ENCODE measurements around the gene OR5K3.
"Not testable (repeated sequence)": the region's sequence is repeated elsewhere in the genome, so short reads cannot be mapped to it uniquely, and the experiment has no call there.

OR5K3 gene

GRCh38 chr3:98390366-98390765, at the start of gene OR5K3:
Gene OR5K3 (plus strand): TSS chr3:98390666. CDS start chr3:98390666, 0 bp downstream.
- no peak for DNase-seq (ENCODE audit: low read depth in 1 of 2, low spot score in 1 of 2)

GRCh38 chr3:98341758-98342157, 48.7 kb upstream of the OR5K3 start:
- no peak for DNase-seq (ENCODE audit: low read depth in 1 of 2, low spot score in 1 of 2)

DNA sequence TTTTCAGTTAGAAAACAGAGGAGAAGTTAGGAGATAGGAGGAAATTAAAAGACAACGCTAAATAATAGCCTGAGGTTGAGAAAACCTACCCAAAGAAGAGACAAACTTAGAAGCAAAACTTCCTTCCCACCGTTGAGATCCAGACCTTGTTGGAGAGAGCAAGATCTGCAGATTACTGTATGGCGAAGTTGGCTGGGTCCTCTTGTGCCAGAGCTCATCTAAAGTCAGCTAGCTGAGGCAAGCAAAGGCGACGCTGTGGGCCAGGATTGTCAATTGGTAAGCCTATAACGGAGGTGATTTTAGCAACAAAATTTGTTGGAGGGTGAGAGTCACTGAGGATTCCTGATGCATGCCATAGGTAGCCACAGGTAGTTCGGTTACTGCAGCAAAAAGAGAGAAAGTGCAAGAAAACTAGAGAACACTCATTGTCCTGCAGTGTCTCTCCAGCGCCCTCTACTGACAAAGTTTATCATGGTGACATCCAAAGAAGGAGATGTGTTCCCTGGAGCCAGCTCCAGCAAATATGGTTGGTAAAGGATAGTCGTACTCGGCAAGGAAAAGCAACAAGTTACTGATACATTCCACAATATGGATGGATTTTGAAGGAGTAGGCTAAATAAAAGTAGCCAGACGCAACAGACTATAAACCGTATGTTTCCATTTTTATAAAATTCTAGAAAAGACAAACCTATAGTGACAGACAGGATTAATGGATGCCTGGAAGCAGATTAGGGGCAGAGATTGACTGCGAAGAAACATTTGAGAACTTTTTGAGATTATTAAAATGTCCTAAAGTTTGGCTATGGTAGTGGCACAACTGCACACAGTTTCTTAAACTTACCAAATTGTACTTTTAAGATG, 46.6 kb upstream of the OR5K3 start:
- DNase-seq (ENCODE audit: low read depth in 1 of 2, low spot score in 1 of 2) = no peak

GRCh38 chr3:98350082-98350481, 40.4 kb upstream of the OR5K3 start:
- no peak for DNase-seq (ENCODE audit: low read depth in 1 of 2, low spot score in 1 of 2)

DNA sequence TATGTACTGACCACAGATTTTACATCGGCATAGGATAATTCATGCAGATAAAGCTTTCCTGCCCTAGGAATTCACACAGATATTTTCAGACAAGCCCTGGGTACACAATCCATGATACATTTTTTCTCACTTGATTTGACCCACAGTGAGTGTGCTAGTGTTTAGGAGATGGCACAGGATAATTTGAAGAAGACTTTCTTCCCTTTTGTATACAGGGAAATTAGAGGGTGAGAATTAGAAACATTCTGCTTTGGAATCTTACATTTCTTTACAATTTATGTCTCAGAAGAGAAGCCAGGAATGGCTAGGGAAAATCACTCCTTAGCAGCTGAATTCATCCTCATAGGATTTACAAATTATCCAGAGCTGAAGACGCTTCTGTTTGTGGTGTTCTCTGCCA, 36.9 kb upstream of the OR5K3 start, which contains the start of gene OR5K4:
Gene OR5K4 (plus strand): TSS at position 301 of the 400 bp plus-strand sequence. CDS start 0 bp downstream, at position 301.
- no peak for DNase-seq (ENCODE audit: low read depth in 1 of 2, low spot score in 1 of 2)

GRCh38 chr3:98359250-98359649, 31.2 kb upstream of the OR5K3 start:
- no peak for DNase-seq (ENCODE audit: low read depth in 1 of 2, low spot score in 1 of 2)

DNA sequence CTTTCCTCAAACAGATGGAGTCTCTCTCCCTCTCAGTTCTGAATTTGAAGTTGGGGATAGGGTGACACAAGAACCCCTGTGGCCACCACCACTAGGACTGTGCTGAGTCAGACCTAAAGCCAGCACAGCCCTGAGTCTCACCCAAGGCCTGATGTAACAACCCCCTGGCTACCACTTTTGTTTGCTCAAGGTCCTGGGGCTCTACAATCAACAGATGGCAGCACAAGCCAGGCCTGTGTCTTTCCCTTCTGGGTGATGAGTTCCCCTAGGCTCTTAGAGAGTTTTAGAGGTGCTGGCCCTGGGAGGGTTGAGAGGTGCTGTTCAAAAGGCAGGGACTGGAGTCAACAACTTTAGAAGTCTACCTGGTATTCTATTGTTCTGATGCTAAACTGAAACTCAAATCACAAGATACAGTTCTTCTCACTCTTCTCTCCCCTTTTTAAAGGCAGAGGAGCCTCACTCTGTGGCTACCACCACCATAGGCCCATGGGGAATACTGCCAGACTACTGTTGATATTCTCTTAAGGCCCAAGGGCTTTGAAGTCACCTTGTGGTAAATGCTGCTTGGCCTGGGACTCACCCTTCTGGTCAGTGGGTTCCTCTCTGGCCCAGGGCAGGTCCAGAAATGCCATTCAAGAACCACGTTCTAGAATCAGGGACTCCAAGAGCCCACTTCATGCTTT, 30.3 kb upstream of the OR5K3 start:
- DNase-seq (ENCODE audit: low read depth in 1 of 2, low spot score in 1 of 2) = no peak

- no peak for DNase-seq (ENCODE audit: low read depth in 1 of 2, low spot score in 1 of 2)
Observed at GRCh38 chr3:98360681-98361080, 29.8 kb upstream of the OR5K3 start.

GRCh38 chr3:98361289-98361688, 29.2 kb upstream of the OR5K3 start:
- DNase-seq (ENCODE audit: low read depth in 1 of 2, low spot score in 1 of 2) = no peak

DNA sequence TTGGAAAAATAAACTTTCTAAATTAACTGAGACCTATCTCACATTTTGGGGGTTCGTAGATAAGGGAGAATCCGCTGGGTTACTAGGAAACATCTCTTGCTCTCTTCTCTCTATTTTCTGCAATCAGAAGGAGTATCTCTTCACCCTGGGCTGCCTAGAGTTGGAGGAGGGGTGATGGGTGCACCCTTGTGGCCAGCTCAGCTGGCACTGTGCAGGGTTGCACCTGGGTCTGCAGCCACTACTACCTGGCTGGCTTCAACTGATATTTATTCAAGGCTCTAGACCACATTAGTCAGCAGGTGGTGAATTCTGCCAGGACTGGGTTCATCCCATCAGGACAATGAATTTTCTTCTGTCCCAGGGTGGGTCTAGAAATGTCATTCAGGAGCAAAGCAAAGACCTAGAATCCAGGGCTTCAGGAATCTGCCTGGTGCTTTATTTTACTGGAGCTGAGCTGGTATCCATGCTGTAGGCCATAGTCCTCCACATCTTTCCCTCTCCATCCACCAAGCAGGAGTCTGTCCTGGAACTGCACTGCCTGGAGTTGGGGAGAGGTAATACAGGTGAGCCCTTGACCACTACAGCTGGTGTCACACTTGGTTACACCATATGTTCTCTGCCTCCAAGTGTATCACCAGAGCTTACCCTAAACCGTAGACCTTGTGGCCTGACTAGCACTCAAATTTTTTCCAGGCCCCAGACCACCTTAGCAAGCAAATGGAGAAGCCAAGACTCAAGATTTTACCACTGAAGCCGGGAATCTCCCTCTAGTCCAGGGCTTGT, 22.8 kb upstream of the OR5K3 start:
- no peak for DNase-seq (ENCODE audit: low read depth in 1 of 2, low spot score in 1 of 2)

GRCh38 chr3:98371186-98371585, 19.3 kb upstream of the OR5K3 start:
- no peak for DNase-seq (ENCODE audit: low read depth in 1 of 2, low spot score in 1 of 2)

DNA sequence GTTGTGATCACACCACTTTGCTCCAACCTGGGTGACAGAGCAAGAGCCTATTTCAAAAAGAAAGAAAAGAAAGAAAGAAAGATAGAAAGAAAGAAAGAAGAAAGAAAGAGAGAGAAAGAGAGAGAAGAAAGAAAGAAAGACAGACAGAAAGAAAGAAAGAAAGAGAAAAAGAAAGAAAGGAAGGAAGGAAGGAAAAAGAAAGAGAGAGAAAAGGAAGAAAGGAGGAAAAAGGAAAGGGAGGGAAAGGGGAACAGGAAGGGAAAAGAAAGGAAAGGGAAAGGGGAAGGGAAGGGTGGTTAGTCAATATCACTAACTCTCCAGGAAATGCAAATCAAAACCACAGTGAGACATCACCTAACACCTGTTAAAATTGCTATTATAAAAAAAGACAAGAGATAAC, 18.6 kb upstream of the OR5K3 start:
- DNase-seq (ENCODE audit: low read depth in 1 of 2, low spot score in 1 of 2) = no peak

GRCh38 chr3:98372445-98372844, 18.0 kb upstream of the OR5K3 start:
- no peak for DNase-seq (ENCODE audit: low read depth in 1 of 2, low spot score in 1 of 2)

DNA sequence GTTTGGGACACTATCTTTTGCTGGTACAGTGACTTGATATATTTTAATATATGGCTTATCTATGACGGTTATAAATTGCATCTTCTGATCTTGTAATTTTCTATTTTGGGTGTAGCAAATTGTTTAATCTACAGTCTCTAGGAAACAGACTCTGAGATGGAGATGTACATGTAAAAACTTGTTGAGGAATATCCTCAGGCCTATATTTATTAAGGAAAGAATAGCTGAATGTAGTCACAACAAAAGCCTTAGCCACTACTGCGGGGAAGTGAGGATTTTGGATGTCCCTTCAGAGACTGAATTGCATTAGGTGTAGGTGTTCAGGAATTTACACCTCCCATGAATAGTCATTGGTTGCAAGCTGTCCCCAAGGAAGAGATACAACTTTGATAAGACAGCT, 13.8 kb upstream of the OR5K3 start:
- DNase-seq (ENCODE audit: low read depth in 1 of 2, low spot score in 1 of 2) = no peak

- no peak for DNase-seq (ENCODE audit: low read depth in 1 of 2, low spot score in 1 of 2)
Observed at GRCh38 chr3:98388147-98388546, 2.3 kb upstream of the OR5K3 start.

DNA sequence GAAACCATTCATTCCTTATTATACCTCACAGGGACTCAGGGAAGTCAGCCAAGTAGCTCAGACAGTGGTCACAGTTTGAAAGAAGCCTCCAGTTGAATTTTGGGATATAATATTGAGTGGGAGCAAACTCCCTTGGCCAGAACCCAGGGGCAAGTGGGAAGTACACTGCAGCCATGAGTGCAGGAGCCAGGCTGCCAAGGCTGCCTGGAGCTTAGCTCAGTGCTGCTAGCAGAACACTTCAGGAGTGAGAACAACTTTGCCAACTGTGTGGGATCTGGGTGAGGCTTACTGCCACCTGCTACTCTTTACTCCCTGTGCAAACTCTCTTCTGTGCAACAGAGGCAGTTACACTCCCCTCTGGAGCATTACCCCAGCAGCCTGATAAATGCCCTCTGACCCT, 4.6 kb downstream of the OR5K3 start:
- no peak for DNase-seq (ENCODE audit: low read depth in 1 of 2, low spot score in 1 of 2)

GRCh38 chr3:98396482-98396881, 6.0 kb downstream of the OR5K3 start:
- not testable (repeated sequence) for DNase-seq (ENCODE audit: low read depth in 1 of 2, low spot score in 1 of 2)

GRCh38 chr3:98398513-98398912, 8.0 kb downstream of the OR5K3 start:
- DNase-seq (ENCODE audit: low read depth in 1 of 2, low spot score in 1 of 2) = no peak

- DNase-seq (ENCODE audit: low read depth in 1 of 2, low spot score in 1 of 2) = no peak
Observed at GRCh38 chr3:98402507-98402906, 12.0 kb downstream of the OR5K3 start.

GRCh38 chr3:98404010-98404409, 13.5 kb downstream of the OR5K3 start:
- DNase-seq (ENCODE audit: low read depth in 1 of 2, low spot score in 1 of 2) = no peak

GRCh38 chr3:98406034-98406433, 15.6 kb downstream of the OR5K3 start:
- DNase-seq (ENCODE audit: low read depth in 1 of 2, low spot score in 1 of 2) = no peak

- no peak for DNase-seq (ENCODE audit: low read depth in 1 of 2, low spot score in 1 of 2)
Observed at GRCh38 chr3:98432575-98432974, 42.1 kb downstream of the OR5K3 start.

All from activated T-helper 1 cell treated with anti-CD3 and anti-CD28 coated beads, Interleukin-2, amount 50 U/mL, for 16 hours (primary cell).